Measurements from ENCODE around the gene UST. TPM values are rescaled to one million over a fixed set of nuclear protein-coding genes. Genes with fewer than 3 reads are reported as not detected.
"Not testable (repeated sequence)": the region's sequence is repeated elsewhere in the genome, so short reads cannot be mapped to it uniquely, and the experiment has no call there.

Gene UST
- total RNA-seq, 2 donors from 2014 or later = 1.6 to 7.5 TPM

GRCh38 chr6:148749674-148750073 is 2.8 kb downstream of the UST start:
- Mint-ChIP-seq H3K9me3 (no peaks in the 10 kb centered on the region), H3K27ac (no peak overlapping the region), H3K36me3 (ENCODE audit: low read depth) (no peaks in the 10 kb centered on the region), H3K4me1 (peaks cover 11% of the 10 kb centered on the region), H3K27me3 (peaks cover 2% of the 10 kb centered on the region), H3K4me3 (peak overlapping the region; percentile 94)
- ATAC-seq (replicated peaks) = no peak

GRCh38 chr6:148750838-148751792 is 4.3 kb downstream of the UST start:
- H3K27me3 Mint-ChIP-seq = peaks cover 2% of the 10 kb centered on the region

GRCh38 chr6:148751793-148752170 is 5.0 kb downstream of the UST start:
- Mint-ChIP-seq H3K9me3 (no peaks in the 10 kb centered on the region), H3K4me3 (no peak overlapping the region), H3K36me3 (ENCODE audit: low read depth) (no peaks in the 10 kb centered on the region), H3K4me1 (peaks cover 15% of the 10 kb centered on the region), H3K27me3 (peaks cover 2% of the 10 kb centered on the region), H3K27ac (no peak overlapping the region)
- ATAC-seq (replicated peaks) = no peak

More at GRCh38 chr6:148750838-148751792, 4.3 kb downstream of the UST start:
- H3K4me1 Mint-ChIP-seq = peaks cover 11% of the 10 kb centered on the region
- H3K27ac Mint-ChIP-seq = no peak overlapping the region
- H3K9me3 Mint-ChIP-seq = no peaks in the 10 kb centered on the region
- no peak for ATAC-seq (replicated peaks)
- H3K36me3 Mint-ChIP-seq (ENCODE audit: low read depth) = no peaks in the 10 kb centered on the region
- no peak overlapping the region for H3K4me3 Mint-ChIP-seq

GRCh38 chr6:148755379-148755778 is 8.5 kb downstream of the UST start:
- ATAC-seq (replicated peaks); H3K27me3 Mint-ChIP-seq; H3K27ac Mint-ChIP-seq; H3K9me3 Mint-ChIP-seq; H3K36me3 Mint-ChIP-seq (ENCODE audit: low read depth); H3K4me3 Mint-ChIP-seq: not testable (repeated sequence)
- peaks cover 19% of the 10 kb centered on the region for H3K4me1 Mint-ChIP-seq

- Mint-ChIP-seq H3K4me3 (peak overlapping the region; percentile 60), H3K27me3 (no peaks in the 10 kb centered on the region), H3K27ac (peak overlapping the region; percentile 78), H3K4me1 (peaks cover 45% of the 10 kb centered on the region), H3K36me3 (ENCODE audit: low read depth) (peaks cover 6% of the 10 kb centered on the region), H3K9me3 (no peaks in the 10 kb centered on the region)
- peak; percentile 47 for ATAC-seq (replicated peaks)
Measured at GRCh38 chr6:148757944-148758480, 11.2 kb downstream of the UST start.

GRCh38 chr6:148758492-148758891 is 11.7 kb downstream of the UST start:
- H3K27ac Mint-ChIP-seq = peak overlapping the region; percentile 78
- H3K4me3 Mint-ChIP-seq = peak overlapping the region; percentile 60
- H3K9me3 Mint-ChIP-seq = no peaks in the 10 kb centered on the region
- peak; percentile 75 for ATAC-seq (replicated peaks)
- H3K36me3 Mint-ChIP-seq (ENCODE audit: low read depth) = peaks cover 6% of the 10 kb centered on the region
- H3K4me1 Mint-ChIP-seq = peaks cover 50% of the 10 kb centered on the region
- no peaks in the 10 kb centered on the region for H3K27me3 Mint-ChIP-seq

GRCh38 chr6:148760258-148760534 is 13.4 kb downstream of the UST start:
- H3K36me3 Mint-ChIP-seq (ENCODE audit: low read depth) = peaks cover 6% of the 10 kb centered on the region
- H3K4me3 Mint-ChIP-seq = peak overlapping the region; percentile 74
- H3K27me3 Mint-ChIP-seq = no peaks in the 10 kb centered on the region
- H3K9me3 Mint-ChIP-seq = no peaks in the 10 kb centered on the region
- peak overlapping the region; percentile 94 for H3K27ac Mint-ChIP-seq
- peaks cover 52% of the 10 kb centered on the region for H3K4me1 Mint-ChIP-seq
- peak; percentile 0 for ATAC-seq (replicated peaks)

- peak overlapping the region; percentile 74 for H3K4me3 Mint-ChIP-seq
- H3K36me3 Mint-ChIP-seq (ENCODE audit: low read depth) = peaks cover 6% of the 10 kb centered on the region
- H3K9me3 Mint-ChIP-seq = no peaks in the 10 kb centered on the region
- ATAC-seq (replicated peaks) = peak; percentile 62
- H3K27me3 Mint-ChIP-seq = no peaks in the 10 kb centered on the region
- peak overlapping the region; percentile 94 for H3K27ac Mint-ChIP-seq
- H3K4me1 Mint-ChIP-seq = peaks cover 52% of the 10 kb centered on the region
Measured at GRCh38 chr6:148760568-148761526, 14.0 kb downstream of the UST start.

- no peak for ATAC-seq (replicated peaks)
Measured at GRCh38 chr6:148761527-148762011, 14.7 kb downstream of the UST start.

GRCh38 chr6:148762231-148762630 is 15.4 kb downstream of the UST start:
- Mint-ChIP-seq H3K27me3 (no peaks in the 10 kb centered on the region), H3K9me3 (no peaks in the 10 kb centered on the region), H3K4me3 (peak overlapping the region; percentile 74), H3K4me1 (peaks cover 51% of the 10 kb centered on the region), H3K36me3 (ENCODE audit: low read depth) (peaks cover 6% of the 10 kb centered on the region), H3K27ac (no peak overlapping the region)
- ATAC-seq (replicated peaks) = no peak

More at GRCh38 chr6:148761527-148762011, 14.7 kb downstream of the UST start:
- no peaks in the 10 kb centered on the region for H3K9me3 Mint-ChIP-seq
- H3K36me3 Mint-ChIP-seq (ENCODE audit: low read depth) = peaks cover 6% of the 10 kb centered on the region
- peak overlapping the region; percentile 94 for H3K27ac Mint-ChIP-seq
- peaks cover 56% of the 10 kb centered on the region for H3K4me1 Mint-ChIP-seq
- peak overlapping the region; percentile 74 for H3K4me3 Mint-ChIP-seq
- no peaks in the 10 kb centered on the region for H3K27me3 Mint-ChIP-seq

- not testable (repeated sequence) for H3K36me3 Mint-ChIP-seq (ENCODE audit: low read depth); ATAC-seq (replicated peaks); H3K27me3 Mint-ChIP-seq; H3K4me3 Mint-ChIP-seq; H3K9me3 Mint-ChIP-seq; H3K27ac Mint-ChIP-seq
- H3K4me1 Mint-ChIP-seq = peaks cover 41% of the 10 kb centered on the region
Measured at GRCh38 chr6:148764259-148765020, 17.6 kb downstream of the UST start.

- Mint-ChIP-seq H3K4me1 (peaks cover 41% of the 10 kb centered on the region), H3K36me3 (ENCODE audit: low read depth) (no peaks in the 10 kb centered on the region), H3K4me3 (no peak overlapping the region), H3K27me3 (no peaks in the 10 kb centered on the region), H3K27ac (no peak overlapping the region), H3K9me3 (no peaks in the 10 kb centered on the region)
- no peak for ATAC-seq (replicated peaks)
Measured at GRCh38 chr6:148765898-148766808, 19.3 kb downstream of the UST start.
